Stimulated activated CD8-positive, alpha-beta memory T cell treated with anti-CD3 and anti-CD28 coated beads, Interleukin-12 subunit alpha, Interleukin-12 subunit beta, amount 100 ng/mL, for 4 hours (primary cell): ENCODE data around the gene PRKG1.
"Not testable (repeated sequence)": the region's sequence is repeated elsewhere in the genome, so short reads cannot be mapped to it uniquely, and the experiment has no call there.

Experiments used
- DNase-seq: peaks from one replicate; pipeline ENCODE4 v3.0.0-alpha.2; 2020; ENCODE audit warnings: low read depth

PRKG1 gene

DNA sequence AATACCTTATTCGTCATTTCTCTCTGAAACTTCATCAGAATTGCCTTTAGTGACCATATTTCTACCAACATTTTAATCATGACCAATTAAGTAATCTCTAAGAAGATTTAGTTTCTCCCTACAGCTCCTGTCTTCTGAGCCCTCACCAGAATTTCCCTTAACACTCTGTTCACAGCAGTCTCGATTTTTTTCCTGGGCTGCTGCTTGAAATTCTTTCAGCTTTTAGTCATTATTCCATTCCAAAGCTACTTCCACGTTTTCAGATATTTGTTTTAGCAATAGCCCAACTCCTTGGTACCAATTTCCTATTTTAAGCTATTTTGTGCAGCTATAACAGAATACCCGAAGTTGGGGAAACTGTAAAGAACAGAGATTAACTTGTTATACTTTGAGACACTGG lies 1047.4 kb downstream of the PRKG1 start:
- DNase-seq = no peak

DNA sequence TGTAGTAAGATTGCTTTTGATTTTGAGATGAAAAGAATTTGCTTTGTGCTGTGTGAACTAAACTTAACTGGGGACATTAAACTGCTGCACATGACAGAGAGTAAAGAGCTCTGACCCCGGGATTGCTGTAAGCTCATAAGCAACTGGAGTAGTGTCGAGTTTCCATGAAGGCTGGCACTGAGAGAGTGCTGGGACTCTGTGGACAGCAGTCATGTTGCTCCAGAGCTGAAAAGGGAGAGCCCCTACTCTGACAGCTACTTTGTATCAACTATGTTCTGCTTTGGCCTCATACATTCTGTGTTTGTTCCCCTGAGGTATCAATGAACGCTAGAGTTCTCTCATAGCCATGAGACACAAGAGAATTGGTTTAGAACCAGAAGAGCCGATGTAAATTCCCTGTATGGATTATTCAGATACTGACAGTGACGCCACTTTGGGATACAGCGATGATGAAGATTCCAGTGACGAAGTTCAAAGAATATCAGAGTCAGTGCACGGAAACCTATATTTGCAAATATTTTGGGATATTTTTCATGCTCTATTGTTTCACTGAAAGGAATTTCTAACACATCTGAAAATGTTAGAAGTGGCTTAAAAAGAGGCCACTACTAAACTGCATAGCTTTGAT lies 1053.9 kb downstream of the PRKG1 start:
- DNase-seq = no peak

DNA sequence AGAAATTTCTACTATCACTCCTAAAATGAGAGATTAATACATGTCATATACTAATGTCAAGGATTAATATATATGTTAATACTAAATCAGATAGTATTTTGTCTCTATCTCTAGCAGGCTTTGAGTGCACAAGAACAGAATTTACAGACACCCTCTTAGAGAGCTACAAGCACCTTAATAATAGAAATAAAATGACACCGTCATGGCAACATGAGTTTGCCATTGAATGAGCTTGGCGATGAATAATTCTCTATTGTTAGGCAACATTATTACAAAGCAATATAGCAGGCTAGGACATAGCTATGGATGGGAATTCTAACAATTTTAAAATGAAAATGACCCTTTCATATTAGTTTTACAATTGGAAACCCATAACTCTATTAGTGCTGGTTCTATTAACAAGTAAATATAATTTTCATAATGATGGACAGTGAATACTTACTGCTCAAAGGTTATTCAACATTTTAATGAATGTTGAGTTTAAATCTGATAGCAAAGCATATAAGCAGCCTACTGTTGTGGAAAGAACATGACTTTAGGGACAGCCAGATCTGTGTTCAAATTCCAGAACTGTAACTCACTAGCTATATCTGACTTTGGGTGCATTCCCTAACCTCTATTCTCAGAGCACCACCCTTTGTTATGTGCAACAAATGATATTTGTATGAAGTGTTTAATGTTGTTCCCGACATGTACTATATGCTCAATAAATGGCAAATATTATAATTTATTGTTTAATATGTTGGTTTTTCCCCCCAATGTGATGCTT lies 1055.3 kb downstream of the PRKG1 start:
- no peak for DNase-seq

DNA sequence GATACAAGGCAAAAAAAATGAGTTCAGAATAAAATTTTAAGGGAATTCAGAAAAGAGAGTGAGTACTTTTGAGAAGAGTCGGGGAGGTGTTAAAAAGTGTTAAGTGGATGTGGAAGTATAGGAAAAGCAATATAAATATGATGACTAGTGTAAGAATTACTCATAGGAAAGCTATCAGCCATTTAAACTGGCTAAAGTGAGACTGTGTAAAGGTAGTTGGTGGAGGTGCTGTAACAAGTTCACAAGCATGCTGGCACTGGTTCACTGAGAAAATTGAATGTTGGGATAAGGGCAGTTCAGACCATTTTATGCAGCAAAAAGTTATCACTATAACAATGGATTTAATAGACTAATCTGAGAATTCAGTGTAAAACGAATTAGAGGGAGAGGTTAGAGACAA lies 1060.8 kb downstream of the PRKG1 start:
- no peak for DNase-seq

DNA sequence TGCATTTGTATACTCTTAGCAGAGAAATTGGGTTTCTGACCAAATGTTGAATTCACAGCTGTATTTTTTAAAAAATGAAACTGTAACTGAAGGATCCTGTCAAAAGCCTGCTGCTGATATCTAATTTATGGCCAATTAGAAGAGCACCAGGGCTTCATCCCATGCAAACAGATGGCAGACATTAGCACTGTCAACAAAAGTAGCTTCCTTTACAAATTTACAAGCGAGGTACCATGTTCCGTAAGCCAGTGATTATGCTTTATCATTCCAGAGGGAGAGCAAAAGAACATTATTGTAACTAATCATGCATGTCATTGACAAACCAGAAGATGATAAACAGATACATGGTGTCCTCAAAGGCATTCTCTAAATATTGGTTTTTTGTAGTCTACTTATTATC lies 1062.6 kb downstream of the PRKG1 start:
- DNase-seq = no peak

DNA sequence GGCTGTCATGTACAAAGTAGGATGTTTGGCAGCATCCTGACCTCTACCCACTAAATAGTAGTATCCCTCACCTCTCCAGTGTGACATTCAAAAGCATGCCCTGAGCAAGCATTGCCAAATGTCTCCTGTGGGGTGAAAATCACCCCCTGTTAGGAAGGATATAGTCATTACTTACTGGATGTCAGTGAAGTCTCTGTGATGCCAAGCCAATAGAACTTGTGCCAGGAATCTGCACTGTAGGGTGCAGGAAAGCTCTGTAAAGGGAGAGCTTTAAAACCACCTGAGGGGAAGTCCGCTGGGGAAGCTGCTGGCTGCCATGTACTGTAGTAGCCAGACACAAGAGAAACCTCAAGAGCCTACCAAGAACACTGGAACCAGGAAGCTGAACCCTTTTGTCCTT lies 1069.1 kb downstream of the PRKG1 start:
- DNase-seq = no peak

DNA sequence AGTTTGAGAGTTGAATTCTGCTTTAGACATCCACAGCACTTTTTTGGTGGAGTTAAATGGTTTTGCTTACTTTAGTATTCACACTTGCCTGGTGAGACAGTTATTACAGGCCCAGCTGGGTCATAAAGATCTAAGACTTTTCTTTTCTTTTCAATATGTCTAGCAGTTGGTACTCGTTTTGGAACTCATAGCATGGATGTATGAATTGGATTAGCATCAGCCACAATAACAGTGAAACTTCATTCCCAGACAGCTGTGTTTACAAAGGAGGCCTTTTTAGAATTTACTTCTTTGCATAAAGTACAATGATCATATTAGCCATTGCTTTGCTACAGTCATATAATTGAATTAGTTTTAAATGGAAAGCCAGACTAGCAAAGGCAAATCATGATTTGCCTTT lies 1071.3 kb downstream of the PRKG1 start:
- DNase-seq = no peak

DNA sequence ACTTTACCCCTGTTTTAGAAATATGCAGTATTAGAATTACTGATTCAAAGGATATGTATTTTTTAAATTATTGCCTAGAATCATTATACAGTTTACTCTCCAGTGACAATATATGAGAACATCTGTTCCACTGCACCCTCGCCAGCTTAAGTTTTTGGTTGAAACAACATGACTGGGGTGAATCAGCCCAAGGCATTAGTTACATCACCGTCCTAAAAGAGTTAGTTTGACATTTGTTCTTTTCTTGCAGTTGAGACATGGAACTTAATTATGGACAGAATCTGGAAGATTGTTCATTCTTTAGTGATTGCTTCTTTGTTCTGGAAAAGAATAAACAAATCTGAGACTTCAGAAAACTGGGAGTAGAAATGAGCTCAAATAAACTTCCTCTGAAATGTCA lies 1072.5 kb downstream of the PRKG1 start:
- DNase-seq = no peak

DNA sequence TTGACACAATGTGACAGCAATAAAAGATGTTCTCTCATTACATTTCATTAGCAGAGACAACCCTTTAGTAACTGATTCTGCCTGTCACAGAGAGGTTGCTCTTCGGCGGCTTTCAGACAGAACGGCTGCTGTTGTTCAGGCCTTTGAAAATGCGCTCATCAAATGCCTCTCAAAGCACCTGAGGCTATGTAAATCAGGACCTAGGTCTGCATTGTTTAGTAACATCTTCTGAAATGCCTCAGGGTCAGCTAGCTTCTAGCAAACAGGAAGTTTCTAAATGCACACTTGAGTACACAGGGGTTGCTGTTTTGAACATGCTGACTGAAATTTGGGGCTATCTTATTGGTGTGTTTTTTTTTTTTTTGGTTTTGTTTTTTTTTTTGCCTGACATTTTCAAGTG lies 1096.5 kb downstream of the PRKG1 start:
- DNase-seq = no peak

DNA sequence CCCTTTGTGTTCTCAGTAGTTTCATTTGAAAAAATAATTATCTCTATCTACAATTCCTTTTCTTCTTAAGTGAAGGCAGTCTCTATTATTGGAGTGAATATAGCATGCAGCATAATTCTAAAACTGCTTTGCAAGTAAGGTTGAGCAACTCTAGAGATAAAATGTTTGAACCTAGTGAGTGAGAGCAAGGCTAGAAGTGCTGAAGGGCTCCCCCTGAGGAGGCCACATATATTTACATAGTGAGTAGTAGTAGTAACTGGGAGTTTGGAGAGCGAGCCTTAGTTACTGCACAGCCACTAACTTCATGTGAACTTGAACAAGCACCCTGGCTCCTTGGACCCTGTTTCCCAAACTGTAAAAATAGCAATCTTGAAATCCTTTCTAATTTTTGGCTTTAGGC lies 1098.3 kb downstream of the PRKG1 start:
- DNase-seq = no peak

DNA sequence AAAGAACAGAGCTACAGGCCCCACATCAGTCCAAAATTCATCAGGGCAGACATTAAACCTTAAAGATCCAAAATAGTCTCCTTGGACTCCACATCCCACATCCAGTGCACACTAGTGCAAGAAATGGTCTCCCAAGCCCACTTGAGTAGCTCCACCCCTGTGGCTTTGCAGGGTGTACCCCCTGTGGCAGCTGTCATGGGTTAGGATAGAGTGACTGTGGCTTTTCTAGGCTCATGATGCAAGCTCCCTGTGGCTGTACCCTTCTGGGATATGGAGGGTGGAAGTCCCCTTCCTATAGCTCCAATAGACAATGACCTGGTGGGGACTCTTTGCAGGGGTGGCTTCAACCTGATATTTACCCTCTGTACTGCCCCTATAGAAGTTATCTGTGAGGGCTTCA lies 1111.0 kb downstream of the PRKG1 start:
- DNase-seq = no peak

DNA sequence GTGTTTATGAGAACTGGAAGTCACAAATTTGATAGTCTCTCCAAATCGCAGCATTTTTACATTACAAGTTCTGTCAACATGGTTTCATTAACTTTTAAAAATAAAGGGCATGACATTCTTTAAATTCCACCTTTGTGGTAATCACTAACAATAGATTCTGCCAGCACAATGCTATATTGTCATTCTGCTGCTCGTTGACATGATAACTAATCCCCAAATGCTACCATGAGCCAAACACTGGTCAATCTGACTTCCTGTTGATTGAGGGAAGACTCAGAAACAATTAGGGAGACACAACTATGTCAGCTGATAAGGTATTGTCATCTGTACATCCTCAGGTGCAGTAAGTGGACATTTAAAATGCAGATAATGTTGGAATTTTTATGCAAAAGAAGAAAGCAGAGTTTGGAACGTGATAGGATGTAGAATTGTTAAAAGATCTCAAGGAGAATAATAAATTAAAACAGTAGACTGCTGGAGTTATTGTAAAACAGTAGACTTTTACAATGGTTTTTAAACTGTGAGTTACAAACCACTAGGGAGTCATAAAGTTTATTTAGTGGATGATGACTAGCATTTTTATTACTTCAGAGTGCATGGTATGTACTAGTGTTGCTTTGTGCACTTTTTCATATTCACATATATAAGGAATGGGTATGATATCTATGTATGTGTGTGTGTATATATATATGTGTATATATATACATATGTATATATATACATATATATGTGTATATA lies 1113.4 kb downstream of the PRKG1 start:
- DNase-seq = no peak

DNA sequence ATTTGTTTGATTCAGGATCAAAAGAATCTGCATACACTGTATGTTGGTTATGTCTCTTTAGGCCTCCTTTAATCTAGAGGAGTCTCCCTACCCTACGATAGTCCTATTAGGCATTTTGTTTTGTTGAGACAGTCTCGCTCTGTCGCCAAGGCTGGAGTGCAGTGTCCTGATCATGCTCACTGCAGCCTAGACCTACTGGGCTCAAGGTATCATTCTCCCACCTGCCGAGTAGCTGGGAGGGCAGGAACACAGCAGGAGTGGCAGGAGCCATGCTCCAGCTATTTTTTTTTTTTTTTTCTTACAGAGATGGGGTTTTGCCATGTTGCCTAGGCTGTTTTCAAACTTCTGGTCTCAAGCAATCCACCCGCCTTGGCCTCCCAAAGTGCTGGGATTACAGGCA lies 1116.8 kb downstream of the PRKG1 start:
- no peak for DNase-seq

DNA sequence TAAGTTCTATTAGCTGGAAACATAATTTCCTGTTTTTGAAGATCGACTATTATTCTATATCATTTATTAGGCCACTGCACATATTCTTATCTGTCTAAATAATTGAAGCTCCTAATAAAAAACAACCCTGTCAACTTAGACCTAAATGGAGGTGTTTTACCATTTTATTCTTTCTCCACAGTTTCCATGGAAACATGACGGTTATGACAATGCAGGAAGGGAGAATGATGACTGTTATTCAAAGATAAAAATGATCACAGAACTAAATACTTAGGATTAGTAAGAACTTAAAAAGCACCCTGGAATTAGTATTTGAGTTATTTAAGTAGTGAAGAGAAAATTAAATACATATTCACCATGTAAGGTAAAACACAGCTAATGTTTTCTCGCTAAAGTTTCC lies 1119.9 kb downstream of the PRKG1 start:
- DNase-seq = no peak

DNA sequence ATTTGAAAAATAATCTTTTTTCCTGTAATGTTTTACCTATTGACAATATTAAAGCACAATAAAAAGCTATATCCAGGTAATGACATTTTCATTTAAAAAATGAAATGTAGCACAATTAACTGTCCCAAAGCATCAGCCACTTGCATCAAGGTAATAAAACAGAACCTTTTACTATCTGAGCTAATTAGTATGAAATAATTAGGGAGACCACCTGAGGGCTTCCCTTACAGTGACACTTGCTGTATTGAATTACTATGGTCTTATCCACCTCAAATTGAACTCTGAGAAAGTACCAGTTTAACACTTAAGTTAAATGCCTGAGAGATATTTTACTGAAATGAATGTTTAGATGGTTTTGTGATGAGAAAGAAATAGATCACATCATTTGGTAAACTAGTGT lies 1120.4 kb downstream of the PRKG1 start:
- no peak for DNase-seq

DNA sequence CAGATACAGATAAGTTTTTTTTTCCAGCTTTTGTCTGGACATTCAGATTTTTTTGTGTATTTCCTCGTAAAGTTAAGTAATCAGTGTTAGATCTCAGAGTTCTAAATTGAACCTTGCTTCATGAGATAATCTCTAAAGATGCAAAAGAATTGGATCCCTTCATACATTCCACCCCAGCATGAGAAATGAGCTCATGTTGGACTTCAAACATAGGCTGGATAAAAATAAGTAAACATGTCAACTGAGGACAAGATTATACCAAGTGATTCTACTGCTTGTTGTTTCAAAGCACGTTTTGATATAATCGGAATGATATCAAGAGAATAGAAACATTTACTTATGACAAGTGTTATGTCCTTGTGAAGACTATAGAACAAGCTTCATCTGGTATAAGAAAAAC lies 1122.8 kb downstream of the PRKG1 start:
- DNase-seq = no peak

DNA sequence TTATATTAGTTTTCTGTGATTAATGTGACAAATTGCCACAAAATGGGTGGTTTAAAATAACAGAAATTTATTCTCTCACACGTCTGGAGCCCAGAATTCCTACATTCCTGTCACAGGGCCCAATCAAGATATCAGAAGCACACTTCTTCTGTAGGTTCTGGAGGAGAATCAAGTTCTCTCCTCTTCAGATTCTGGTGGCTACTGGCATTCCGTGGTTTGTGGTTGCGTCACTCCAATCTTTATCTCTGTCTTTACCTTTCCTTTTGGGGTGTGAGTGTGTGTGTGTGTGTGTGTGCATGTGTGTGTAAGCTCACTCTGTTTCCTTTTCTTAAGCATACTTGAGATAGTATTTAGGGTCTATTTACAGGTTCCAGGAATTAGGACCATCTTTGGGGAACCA lies 1124.3 kb downstream of the PRKG1 start:
- no peak for DNase-seq

DNA sequence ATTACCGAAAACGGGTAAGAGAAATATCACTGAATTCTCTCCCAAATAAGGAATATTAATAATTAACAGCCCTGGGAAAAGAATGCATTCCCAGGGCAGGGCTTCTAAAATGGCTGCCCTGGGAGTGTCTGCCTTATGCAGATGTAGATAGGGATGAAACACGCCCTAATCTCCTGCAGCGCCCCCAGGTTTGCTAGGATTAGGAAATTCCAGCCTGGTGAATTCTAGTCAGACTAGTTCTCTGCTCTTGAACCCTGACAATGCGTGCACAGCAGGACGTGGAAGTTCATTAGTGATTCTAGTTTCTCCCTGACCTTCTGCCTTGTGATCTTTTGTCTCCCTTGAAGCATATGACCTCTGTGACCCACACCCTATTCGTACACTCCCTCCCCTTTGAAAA lies 1130.6 kb downstream of the PRKG1 start:
- not testable (repeated sequence) for DNase-seq

DNA sequence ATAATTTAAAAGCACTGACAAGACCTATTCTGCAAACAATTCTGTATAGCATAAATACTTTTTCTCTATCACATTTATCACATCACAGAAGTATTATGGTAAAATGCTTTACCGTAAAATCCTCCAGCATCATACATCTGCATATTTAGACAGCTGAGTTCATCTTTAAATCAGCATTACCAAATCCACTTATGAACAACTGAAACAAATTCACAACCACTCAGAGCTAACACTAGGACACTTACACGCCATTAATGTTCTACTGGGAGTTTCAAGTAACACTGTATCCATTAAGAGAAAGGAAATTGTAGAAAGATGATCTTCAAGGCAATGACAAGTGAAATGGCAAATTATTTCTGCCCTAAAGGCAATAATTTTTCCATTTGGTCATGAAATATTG lies 1134.1 kb downstream of the PRKG1 start:
- DNase-seq = no peak

DNA sequence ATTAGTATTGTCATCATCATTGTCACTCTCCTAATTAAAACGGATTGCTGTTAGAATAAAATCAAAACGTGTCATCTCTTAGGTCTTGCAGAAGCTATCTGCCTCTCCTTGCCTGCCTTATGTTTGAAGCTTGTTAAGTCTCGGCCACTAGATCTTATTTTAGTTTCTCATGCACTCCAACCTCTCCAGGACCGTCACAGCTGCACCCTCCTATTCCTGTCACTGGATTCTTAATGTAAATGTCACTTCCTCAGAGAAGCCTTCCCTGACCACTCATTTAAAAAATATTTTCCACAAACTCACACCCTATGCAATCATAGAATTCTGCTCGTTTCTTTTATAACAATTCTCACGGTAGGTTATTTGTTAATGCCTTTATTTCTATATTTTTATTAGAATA lies 1135.9 kb downstream of the PRKG1 start:
- no peak for DNase-seq

DNA sequence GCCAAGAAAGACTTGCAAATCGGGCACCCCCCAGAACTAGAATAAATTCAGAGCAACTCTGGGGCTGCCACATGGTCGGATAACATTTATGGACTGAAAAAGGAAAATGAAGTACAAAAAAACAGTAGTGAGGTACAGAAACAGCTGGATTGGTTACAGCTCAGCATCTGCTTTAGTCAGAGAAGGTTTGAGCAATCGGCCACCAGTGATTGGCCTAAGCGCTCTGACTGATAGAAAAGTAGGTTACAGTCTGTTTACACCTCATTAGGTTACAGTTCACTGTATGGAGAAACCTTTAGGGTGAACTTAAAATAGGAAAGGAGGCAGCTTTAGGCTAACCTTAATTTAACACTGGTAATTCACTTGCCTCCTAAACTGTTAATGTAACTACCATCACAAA lies 1137.8 kb downstream of the PRKG1 start:
- DNase-seq = no peak

DNA sequence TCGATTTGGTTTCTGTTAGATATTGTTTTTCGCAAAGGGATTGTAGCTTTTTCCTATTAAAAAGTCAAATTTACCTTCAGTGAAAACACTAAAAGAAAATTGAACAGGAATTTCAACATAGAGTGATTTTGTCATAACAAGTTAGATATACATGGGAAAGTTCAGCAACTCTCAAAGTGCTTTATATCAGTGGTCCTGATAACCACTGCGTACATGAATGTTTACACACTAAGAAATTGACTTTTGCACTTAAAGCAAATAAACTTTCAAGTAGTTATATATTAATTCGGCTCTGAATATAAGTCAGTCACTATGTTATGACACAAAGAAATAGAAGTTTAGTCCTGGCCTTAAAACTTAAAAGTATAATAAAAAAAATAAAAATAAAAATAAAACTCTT lies 1138.5 kb downstream of the PRKG1 start:
- no peak for DNase-seq

DNA sequence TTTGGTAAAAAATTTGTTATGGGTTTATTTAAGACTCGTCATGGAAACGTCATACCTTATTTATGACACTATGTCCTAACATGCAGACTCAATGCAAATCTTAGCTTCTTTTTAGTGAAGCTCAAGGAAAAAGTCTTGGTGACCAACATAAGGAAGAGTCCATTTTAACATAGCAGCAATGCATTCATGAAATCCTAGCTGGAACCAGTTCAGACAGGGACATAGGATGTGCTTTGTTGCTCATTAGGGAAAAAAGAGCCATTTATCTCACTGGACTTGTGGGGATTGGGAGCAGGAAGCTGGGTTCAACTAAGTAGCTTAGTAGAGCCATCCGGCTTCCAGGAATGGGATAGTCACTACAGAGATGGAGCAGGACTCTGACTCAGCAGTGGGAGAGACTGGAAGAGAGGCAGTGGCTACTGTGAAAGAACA lies 1139.0 kb downstream of the PRKG1 start:
- DNase-seq = no peak
